Epithelial cell of proximal tubule (primary cell): ENCODE measurements around the gene GPR37L1. TPM values are rescaled to one million over a fixed set of nuclear protein-coding genes. Genes with fewer than 3 reads are reported as not detected.
A peak's percentile ranks its signal among the peaks of the same experiment; 100 is the strongest.
"Not testable (repeated sequence)": the region's sequence is repeated elsewhere in the genome, so short reads cannot be mapped to it uniquely, and the experiment has no call there.

Experiments
- DNase-seq: peaks from one replicate; pipeline ENCODE4 v3.0.0-alpha.2; 2011; ENCODE audit warnings: low read depth
- H3K4me3 ChIP-seq: 2 replicates; pipeline ENCODE4 v1.5.1; 2011; ENCODE audit warnings: low read depth, mild to moderate bottlenecking, low read length
- total RNA-seq: library from RNA; depleted of rRNA; stranded (reverse); fragments of >200 nt; gene quantifications from 2 replicates; pipeline ENCODE4 v1.2.3, GENCODE V29; 2015
- TF ChIP-seq, protein P1 (sequence below): conservative IDR thresholded peaks from 2 replicates; pipeline ENCODE4 v1.5.1; 2012; ENCODE audit warnings: low read depth, mild to moderate bottlenecking, low read length

Gene GPR37L1
- total RNA-seq, 1 donor from 2014 or later = 0.06 TPM

DNA sequence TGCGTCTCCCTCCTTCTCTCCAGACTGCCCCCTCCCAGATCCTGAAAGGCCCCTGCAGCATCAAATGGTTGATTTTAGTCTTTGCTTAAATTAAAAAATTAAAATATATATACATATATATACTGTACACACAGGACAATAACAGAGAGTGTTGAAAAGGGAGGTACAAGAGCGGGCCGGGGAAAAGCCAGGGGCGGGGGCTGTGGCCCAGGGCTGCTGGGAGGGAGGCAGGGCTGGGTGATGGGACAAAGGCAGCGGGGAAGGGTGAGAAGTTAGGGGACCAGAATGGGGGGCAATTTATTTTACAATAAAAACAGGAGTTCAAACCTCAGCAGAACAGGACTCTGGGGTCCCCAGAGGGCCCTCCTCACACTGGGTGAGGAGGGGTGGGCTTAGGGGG, 11.3 kb downstream of the GPR37L1 start:
- H3K4me3 ChIP-seq = no peak overlapping the region
- DNase-seq = no peak
- TF ChIP-seq, protein P1, sequence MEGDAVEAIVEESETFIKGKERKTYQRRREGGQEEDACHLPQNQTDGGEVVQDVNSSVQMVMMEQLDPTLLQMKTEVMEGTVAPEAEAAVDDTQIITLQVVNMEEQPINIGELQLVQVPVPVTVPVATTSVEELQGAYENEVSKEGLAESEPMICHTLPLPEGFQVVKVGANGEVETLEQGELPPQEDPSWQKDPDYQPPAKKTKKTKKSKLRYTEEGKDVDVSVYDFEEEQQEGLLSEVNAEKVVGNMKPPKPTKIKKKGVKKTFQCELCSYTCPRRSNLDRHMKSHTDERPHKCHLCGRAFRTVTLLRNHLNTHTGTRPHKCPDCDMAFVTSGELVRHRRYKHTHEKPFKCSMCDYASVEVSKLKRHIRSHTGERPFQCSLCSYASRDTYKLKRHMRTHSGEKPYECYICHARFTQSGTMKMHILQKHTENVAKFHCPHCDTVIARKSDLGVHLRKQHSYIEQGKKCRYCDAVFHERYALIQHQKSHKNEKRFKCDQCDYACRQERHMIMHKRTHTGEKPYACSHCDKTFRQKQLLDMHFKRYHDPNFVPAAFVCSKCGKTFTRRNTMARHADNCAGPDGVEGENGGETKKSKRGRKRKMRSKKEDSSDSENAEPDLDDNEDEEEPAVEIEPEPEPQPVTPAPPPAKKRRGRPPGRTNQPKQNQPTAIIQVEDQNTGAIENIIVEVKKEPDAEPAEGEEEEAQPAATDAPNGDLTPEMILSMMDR = no peak

DNA sequence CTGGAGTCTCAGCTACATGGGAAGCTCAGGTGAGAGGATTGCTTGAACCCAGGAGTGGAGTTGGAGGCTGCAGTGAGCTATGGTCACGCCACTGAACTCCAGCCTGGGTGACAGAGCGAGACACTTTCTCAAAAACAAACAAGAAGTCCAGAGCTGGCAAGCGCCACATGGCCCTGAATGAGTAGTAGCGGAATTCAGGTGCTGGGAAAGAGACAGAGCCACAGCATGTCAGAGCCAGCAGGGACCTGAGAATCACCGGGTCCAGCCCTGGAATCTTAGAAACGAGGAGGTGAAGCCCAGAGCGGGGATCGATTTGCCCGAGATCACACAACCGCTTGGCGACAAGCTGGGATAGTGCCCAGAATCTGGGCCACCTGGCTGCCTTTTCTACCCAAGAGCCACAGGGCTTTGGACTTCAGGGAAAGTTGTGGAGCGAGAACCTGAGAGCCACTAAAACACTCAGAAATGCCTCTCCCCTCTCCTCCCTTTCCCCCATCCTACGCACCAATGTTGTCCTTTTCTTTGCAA, 12.0 kb downstream of the GPR37L1 start:
- no peak overlapping the region for H3K4me3 ChIP-seq
- TF ChIP-seq, protein P1 = no peak
- DNase-seq = no peak

DNA sequence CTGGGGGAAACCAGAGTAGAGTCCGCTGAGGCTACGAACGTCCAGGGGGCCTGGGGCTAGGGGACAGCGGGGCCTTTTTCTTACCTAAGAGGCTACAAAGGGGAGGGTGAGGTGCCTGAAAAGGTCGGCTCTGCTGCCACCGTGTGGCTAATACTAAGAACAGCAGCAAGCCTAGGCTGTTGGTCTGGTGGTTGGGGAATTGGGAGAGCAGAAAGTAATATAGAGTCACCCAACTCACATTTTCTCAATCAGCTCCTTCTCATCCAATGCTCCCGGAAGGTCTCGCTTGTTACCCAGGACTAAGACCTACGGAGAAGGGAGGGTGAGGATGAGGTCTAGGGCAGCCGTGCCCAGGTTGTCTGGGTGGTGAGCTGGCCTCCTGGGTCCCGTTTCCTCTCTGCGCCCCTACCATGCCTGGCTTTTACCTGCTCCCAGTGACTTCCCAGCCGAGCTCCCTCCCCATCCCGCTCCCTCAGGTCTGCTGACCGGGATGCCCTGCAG, 12.6 kb downstream of the GPR37L1 start:
- TF ChIP-seq, protein P1 = peak; percentile 83
- no peak overlapping the region for H3K4me3 ChIP-seq
- no peak for DNase-seq

DNA sequence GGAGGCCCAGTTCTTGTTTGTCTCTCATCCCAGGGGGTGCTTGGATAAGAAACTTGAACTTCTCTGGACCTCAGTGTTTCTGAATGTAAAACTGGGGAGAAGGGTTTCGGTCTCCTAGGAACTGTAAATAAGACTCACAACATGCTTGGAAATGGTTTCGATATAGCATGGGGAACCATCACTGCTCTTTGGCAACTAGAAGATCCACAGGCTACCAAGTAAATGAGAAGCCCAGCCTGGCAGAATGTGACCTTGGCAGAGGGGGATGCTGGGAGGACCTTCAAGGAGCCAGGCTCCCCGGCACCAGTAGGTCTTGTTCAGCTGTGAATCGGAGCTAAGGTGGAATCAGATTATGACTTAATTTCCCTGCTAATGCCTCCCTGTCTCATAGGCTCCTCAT, 18.1 kb downstream of the GPR37L1 start:
- TF ChIP-seq, protein P1 = no peak

DNA sequence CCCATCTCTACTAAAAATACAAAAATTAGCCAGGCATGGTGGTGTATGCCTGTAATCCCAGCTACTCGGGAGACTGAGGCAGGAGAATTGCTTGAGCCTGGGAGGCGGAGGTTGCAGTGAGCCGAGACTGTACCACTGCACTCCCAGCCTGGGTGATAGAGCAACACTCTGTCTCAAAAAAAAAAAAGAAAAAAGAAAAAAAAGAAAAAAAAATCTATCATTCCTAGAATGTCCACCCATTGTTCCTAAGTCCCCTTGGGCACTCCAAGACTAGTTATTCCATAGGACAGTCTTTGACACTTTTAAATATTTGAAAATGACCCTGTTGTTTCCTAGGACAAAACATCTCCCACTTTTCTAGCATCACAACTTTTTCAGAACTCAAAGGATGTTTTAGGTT, 18.8 kb downstream of the GPR37L1 start:
- DNase-seq, H3K4me3 ChIP-seq: not testable (repeated sequence)

More for the DNA sequence above, 18.1 kb downstream of the GPR37L1 start:
- DNase-seq = no peak
- H3K4me3 ChIP-seq = no peak overlapping the region

DNA sequence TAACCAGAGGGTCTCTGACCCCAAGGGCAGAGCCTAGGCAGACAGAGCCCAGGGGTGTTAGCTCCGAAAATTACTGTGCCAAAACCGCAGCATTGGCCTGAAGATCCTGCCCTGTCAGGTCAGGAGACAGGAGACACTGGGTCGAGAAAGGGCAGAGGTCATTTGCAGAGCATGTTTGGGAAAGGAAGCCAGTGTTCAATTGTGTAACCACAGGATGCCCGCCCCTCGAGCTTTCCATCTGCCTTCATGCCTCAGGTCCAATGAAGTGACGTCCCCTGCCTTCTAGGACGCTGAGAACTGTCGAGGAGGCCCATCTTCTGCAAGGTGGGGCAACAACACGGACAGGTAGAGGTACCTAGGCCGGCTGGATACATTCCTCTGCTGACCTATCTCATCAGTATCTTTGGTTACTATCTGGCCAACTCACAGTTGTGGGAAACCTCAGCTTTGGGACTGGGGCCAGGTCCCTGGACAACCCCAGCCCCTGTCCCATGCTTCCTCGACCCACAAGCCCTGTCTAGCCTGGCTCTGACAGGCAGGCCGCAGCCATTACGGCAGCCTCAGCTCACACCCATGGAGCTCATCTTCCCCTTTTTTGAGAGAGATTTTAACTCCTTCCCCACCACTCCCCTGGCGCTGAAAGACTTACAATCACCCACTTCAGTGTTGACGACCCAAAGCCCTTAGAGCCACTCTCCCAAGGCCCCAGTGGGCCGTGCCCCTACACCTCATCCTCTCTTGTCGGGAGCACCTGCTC, 20.5 kb downstream of the GPR37L1 start:
- TF ChIP-seq, protein P1 = no peak
- peak overlapping the region; percentile 96 for H3K4me3 ChIP-seq
- no peak for DNase-seq

DNA sequence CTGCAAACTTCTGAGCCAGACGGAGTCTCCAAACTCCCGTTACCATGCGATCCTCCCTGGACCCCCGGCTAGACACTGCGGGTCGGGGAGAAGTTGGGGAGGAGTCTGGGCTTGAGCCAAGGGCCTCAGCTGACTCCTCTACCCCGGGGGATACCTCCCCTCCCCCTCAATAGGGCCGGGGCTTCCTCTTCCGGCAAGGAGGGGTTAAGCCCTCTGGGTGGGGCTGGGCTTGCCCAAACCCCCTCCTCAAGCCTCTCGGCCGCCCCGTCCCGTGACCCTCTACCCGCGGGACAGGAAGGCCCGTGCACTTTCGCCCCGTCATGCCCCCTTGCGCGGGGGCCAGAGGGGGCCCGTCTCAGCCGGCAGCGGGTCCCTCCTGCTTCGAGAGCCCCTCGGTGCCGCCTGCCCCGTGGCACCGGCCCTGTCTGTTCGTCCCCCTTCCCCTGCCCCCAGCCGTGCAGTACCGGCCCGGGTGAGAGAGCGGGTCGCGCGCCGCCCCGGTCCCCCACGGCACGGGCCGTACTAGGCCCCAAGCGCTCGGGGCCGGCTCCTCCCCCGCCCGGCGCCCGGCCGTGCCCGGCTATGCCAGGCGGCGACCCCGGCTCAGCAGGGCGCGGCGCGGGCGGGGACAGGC, 21.2 kb downstream of the GPR37L1 start:
- TF ChIP-seq, protein P1 = no peak
- peak overlapping the region; percentile 96 for H3K4me3 ChIP-seq
- no peak for DNase-seq
